ENCODE measurements around the gene PTOV1.

PTOV1 gene

GRCh38 chr19:49882643-49883042 is 31.7 kb downstream of the PTOV1 start:
- peaks cover 3% of the 10 kb centered on the region; the same call in 1 of the 2 replicates for H3K9me3 ChIP-seq (ENCODE audit: control insufficient read depth, insufficient read depth, low read length)

GRCh38 chr19:49883094-49883493 is 32.1 kb downstream of the PTOV1 start:
- Histone ChIP-seq H3K36me3 (ENCODE audit: control insufficient read depth, low read length) (peaks cover 20% of the 10 kb centered on the region), H3K9me2 (replicated peaks; ENCODE audit: control insufficient read depth, low read length) (no peaks in the 10 kb centered on the region), H3K4me2 (ENCODE audit: low read length) (no peak overlapping the region), H3K9me3 (ENCODE audit: control insufficient read depth, insufficient read depth, low read length) (peaks cover 3% of the 10 kb centered on the region; the same call in 1 of the 2 replicates), H3K4me3 (ENCODE audit: low read length) (no peak overlapping the region), H3K4me1 (ENCODE audit: control insufficient read depth, low read length) (peaks cover 21% of the 10 kb centered on the region), H3K27ac (ENCODE audit: low read depth, low read length) (no peak overlapping the region), H4K20me1 (ENCODE audit: control insufficient read depth, insufficient read depth, low read depth, low read length) (no peaks in the 10 kb centered on the region), H3K27me3 (ENCODE audit: control insufficient read depth, low read length) (peaks cover 11% of the 10 kb centered on the region), H3F3A (ENCODE audit: control insufficient read depth, insufficient read depth) (peaks cover 5% of the 10 kb centered on the region; the same call in 1 of the 2 replicates), H3K79me2 (ENCODE audit: control insufficient read depth, low read length) (0 out of 2 replicates have a peak, but pooled peaks cover 2% of the 10 kb centered on the region)
- no peak for TF ChIP-seq EZH2phosphoT487 (IDR thresholded peaks at IDR 0.05; ENCODE audit: borderline replicate concordance, low read length)

More at GRCh38 chr19:49882643-49883042, 31.7 kb downstream of the PTOV1 start:
- Histone ChIP-seq H4K20me1 (ENCODE audit: control insufficient read depth, insufficient read depth, low read depth, low read length) (no peaks in the 10 kb centered on the region), H3K36me3 (ENCODE audit: control insufficient read depth, low read length) (peaks cover 20% of the 10 kb centered on the region), H3K9me2 (replicated peaks; ENCODE audit: control insufficient read depth, low read length) (no peaks in the 10 kb centered on the region), H3K4me1 (ENCODE audit: control insufficient read depth, low read length) (peaks cover 17% of the 10 kb centered on the region), H3K27me3 (ENCODE audit: control insufficient read depth, low read length) (peaks cover 6% of the 10 kb centered on the region), H3K4me3 (ENCODE audit: low read length) (no peak overlapping the region), H3K27ac (ENCODE audit: low read depth, low read length) (no peak overlapping the region), H3F3A (ENCODE audit: control insufficient read depth, insufficient read depth) (peaks cover 5% of the 10 kb centered on the region; the same call in 1 of the 2 replicates), H3K79me2 (ENCODE audit: control insufficient read depth, low read length) (0 out of 2 replicates have a peak, but pooled peaks cover 2% of the 10 kb centered on the region), H3K4me2 (ENCODE audit: low read length) (no peak overlapping the region)
- TF ChIP-seq, protein P1, sequence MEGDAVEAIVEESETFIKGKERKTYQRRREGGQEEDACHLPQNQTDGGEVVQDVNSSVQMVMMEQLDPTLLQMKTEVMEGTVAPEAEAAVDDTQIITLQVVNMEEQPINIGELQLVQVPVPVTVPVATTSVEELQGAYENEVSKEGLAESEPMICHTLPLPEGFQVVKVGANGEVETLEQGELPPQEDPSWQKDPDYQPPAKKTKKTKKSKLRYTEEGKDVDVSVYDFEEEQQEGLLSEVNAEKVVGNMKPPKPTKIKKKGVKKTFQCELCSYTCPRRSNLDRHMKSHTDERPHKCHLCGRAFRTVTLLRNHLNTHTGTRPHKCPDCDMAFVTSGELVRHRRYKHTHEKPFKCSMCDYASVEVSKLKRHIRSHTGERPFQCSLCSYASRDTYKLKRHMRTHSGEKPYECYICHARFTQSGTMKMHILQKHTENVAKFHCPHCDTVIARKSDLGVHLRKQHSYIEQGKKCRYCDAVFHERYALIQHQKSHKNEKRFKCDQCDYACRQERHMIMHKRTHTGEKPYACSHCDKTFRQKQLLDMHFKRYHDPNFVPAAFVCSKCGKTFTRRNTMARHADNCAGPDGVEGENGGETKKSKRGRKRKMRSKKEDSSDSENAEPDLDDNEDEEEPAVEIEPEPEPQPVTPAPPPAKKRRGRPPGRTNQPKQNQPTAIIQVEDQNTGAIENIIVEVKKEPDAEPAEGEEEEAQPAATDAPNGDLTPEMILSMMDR (IDR thresholded peaks at IDR 0.05; ENCODE audit: low read depth, low read length, poor library complexity, severe bottlenecking) = no peak
- TF ChIP-seq EZH2phosphoT487 (IDR thresholded peaks at IDR 0.05; ENCODE audit: borderline replicate concordance, low read length) = no peak

- no peaks in the 10 kb centered on the region for H3K9me2 ChIP-seq (replicated peaks; ENCODE audit: control insufficient read depth, low read length)
- H3K36me3 ChIP-seq (ENCODE audit: control insufficient read depth, low read length) = peaks cover 20% of the 10 kb centered on the region
- H3K4me3 ChIP-seq (ENCODE audit: low read length) = no peak overlapping the region
- H3K9me3 ChIP-seq (ENCODE audit: control insufficient read depth, insufficient read depth, low read length) = peaks cover 3% of the 10 kb centered on the region; the same call in 1 of the 2 replicates
- H3F3A ChIP-seq (ENCODE audit: control insufficient read depth, insufficient read depth) = peaks cover 5% of the 10 kb centered on the region; the same call in 1 of the 2 replicates
- no peak overlapping the region for H3K4me2 ChIP-seq (ENCODE audit: low read length)
- peaks cover 19% of the 10 kb centered on the region for H3K4me1 ChIP-seq (ENCODE audit: control insufficient read depth, low read length)
- TF ChIP-seq, protein P1 (IDR thresholded peaks at IDR 0.05; ENCODE audit: low read depth, low read length, poor library complexity, severe bottlenecking) = no peak
- no peak for TF ChIP-seq EZH2phosphoT487 (IDR thresholded peaks at IDR 0.05; ENCODE audit: borderline replicate concordance, low read length)
- H4K20me1 ChIP-seq (ENCODE audit: control insufficient read depth, insufficient read depth, low read depth, low read length) = no peaks in the 10 kb centered on the region
- peaks cover 19% of the 10 kb centered on the region for H3K27me3 ChIP-seq (ENCODE audit: control insufficient read depth, low read length)
- no peak overlapping the region for H3K27ac ChIP-seq (ENCODE audit: low read depth, low read length)
- H3K79me2 ChIP-seq (ENCODE audit: control insufficient read depth, low read length) = no peaks in the 10 kb centered on the region
Measured at GRCh38 chr19:49884109-49884508, 33.1 kb downstream of the PTOV1 start.

GRCh38 chr19:49884760-49885159 is 33.8 kb downstream of the PTOV1 start:
- peaks cover 3% of the 10 kb centered on the region; the same call in 1 of the 2 replicates for H3K9me3 ChIP-seq (ENCODE audit: control insufficient read depth, insufficient read depth, low read length)
- TF ChIP-seq EZH2phosphoT487 (IDR thresholded peaks at IDR 0.05; ENCODE audit: borderline replicate concordance, low read length) = no peak
- TF ChIP-seq, protein P1 (IDR thresholded peaks at IDR 0.05; ENCODE audit: low read depth, low read length, poor library complexity, severe bottlenecking) = no peak
- H3K9me2 ChIP-seq (replicated peaks; ENCODE audit: control insufficient read depth, low read length) = no peaks in the 10 kb centered on the region
- peaks cover 5% of the 10 kb centered on the region; the same call in 1 of the 2 replicates for H3F3A ChIP-seq (ENCODE audit: control insufficient read depth, insufficient read depth)
- H3K36me3 ChIP-seq (ENCODE audit: control insufficient read depth, low read length) = peaks cover 20% of the 10 kb centered on the region
- peaks cover 24% of the 10 kb centered on the region for H3K4me1 ChIP-seq (ENCODE audit: control insufficient read depth, low read length)
- H3K4me3 ChIP-seq (ENCODE audit: low read length) = no peak overlapping the region
- no peaks in the 10 kb centered on the region for H4K20me1 ChIP-seq (ENCODE audit: control insufficient read depth, insufficient read depth, low read depth, low read length)
- no peaks in the 10 kb centered on the region for H3K79me2 ChIP-seq (ENCODE audit: control insufficient read depth, low read length)
- peaks cover 25% of the 10 kb centered on the region for H3K27me3 ChIP-seq (ENCODE audit: control insufficient read depth, low read length)
- no peak overlapping the region for H3K27ac ChIP-seq (ENCODE audit: low read depth, low read length)
- H3K4me2 ChIP-seq (ENCODE audit: low read length) = no peak overlapping the region

Measured in DOHH2 (cell line).